Measurements from ENCODE around the gene ALKBH8. TPM values are rescaled to one million over a fixed set of nuclear protein-coding genes. Genes with fewer than 3 reads are reported as not detected.
"Not testable (repeated sequence)": the region's sequence is repeated elsewhere in the genome, so short reads cannot be mapped to it uniquely, and the experiment has no call there.

The ALKBH8 gene
- total and polyA plus RNA-seq, 12 donors = 2.2 to 7.8 (median 6.4) TPM

- WGBS, 2 donors = 88 to 96% methylated on average over 6 of the region's 6 CpGs
- Histone ChIP-seq H3K36me3 (peaks cover 0 to 71% (median 9%) of the 10 kb centered on the region in 9 donors), H3K27me3 (no peaks in the 10 kb centered on the region), H3K27ac (no peak overlapping the region), H3K4me3 (no peak overlapping the region), H3K9me3 (no peaks in the 10 kb centered on the region), H3K4me1 (peaks cover 0 to 6% (median 0%) of the 10 kb centered on the region in 9 donors)
- intact Hi-C loops (cut with DNase I) = no loop called here
- DNase-seq = no peak
- ATAC-seq = no peak
- no peak for TF ChIP-seq CTCF (IDR thresholded peaks at IDR 0.05)
These were observed 57.2 kb downstream of the ALKBH8 start for GRCh38 chr11:107508201-107508857.

DNA sequence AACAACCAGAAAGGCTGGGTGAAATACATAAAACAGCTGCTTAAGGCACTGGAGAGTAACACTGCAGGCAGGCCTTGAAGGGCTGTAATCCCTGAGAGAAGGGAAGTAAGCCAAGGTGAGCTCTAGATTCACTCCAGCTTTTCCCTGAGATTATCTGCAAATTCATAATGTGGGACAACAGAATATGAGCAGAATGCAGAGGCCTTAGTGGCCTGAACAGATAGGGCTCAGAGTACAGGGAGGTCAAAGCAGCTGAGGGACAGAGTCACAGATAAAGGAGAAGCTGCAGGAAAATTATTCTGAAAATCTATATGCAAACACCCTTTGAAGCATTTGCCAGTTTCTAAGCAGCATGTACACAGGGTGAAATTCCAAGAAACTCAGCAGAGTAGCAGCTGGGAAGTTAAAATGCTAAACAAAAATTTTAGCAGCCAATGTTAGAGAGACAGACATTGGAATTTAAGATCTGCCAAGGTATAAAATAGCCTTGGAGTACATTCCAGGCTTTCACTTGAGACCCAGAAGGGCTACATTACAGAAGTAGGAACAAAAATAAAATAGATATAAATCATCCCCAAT, 59.8 kb downstream of the ALKBH8 start:
- no peak for TF ChIP-seq CTCF (IDR thresholded peaks at IDR 0.05)
- no peak for DNase-seq
- no peak for ATAC-seq
- no peak overlapping the region for H3K27ac ChIP-seq
- intact Hi-C loops (cut with DNase I) = no loop called here
- H3K4me1 ChIP-seq = peaks cover 0 to 6% (median 0%) of the 10 kb centered on the region in 9 donors
- no peak overlapping the region for H3K4me3 ChIP-seq
- H3K27me3 ChIP-seq = no peaks in the 10 kb centered on the region
- peaks cover 0 to 10% (median 0%) of the 10 kb centered on the region in 11 donors for H3K9me3 ChIP-seq
- peaks cover 0 to 76% (median 25%) of the 10 kb centered on the region in 9 donors for H3K36me3 ChIP-seq

GRCh38 chr11:107504981-107505380, 60.6 kb downstream of the ALKBH8 start:
- ATAC-seq = no peak
- no peak for TF ChIP-seq CTCF (IDR thresholded peaks at IDR 0.05)
- H3K27ac ChIP-seq = no peak overlapping the region
- peaks cover 0 to 71% (median 25%) of the 10 kb centered on the region in 9 donors for H3K36me3 ChIP-seq
- no peak for DNase-seq
- H3K27me3 ChIP-seq = no peaks in the 10 kb centered on the region
- peaks cover 0 to 6% (median 0%) of the 10 kb centered on the region in 9 donors for H3K4me1 ChIP-seq
- 67 to 82% methylated on average over 5 of the region's 5 CpGs for WGBS, 2 donors
- H3K4me3 ChIP-seq = no peak overlapping the region
- peaks cover 0 to 10% (median 0%) of the 10 kb centered on the region in 11 donors for H3K9me3 ChIP-seq
- intact Hi-C loops (cut with DNase I) = no loop called here

DNA sequence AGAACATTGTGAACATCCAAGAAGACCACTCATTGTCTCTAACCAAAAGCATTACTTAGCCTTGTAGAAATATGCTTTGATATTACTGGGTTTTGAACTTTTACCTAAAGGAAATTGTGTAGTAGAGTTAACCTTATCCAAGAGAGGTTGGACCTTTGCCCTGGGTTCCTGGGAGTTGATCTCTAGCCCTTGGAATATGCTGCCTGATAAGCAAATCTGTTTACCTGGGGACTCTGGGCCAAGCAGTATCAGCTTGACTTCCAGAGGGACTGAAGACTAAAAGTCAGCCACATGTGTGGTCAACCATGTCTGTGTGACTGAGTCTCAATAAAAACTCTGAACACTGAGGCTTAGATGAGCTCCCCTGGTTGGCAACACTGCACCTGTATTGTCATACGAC, 63.8 kb downstream of the ALKBH8 start:
- no peak for DNase-seq
- Histone ChIP-seq H3K4me3 (no peak overlapping the region), H3K9me3 (peaks cover 0 to 10% (median 0%) of the 10 kb centered on the region in 11 donors), H3K27me3 (no peaks in the 10 kb centered on the region), H3K27ac (no peak overlapping the region), H3K4me1 (peaks cover 0 to 6% (median 0%) of the 10 kb centered on the region in 9 donors), H3K36me3 (peaks cover 0 to 57% (median 25%) of the 10 kb centered on the region in 9 donors)
- TF ChIP-seq CTCF (IDR thresholded peaks at IDR 0.05) = no peak
- intact Hi-C loops (cut with DNase I) = no loop called here
- WGBS, 2 donors = 92 to 97% methylated on average over 1 of the region's 1 CpG
- ATAC-seq = no peak

GRCh38 chr11:107497371-107497770, 68.2 kb downstream of the ALKBH8 start:
- H3K4me1 ChIP-seq; H3K4me3 ChIP-seq; H3K27ac ChIP-seq; H3K27me3 ChIP-seq; H3K9me3 ChIP-seq; ATAC-seq; intact Hi-C loops (cut with DNase I); DNase-seq: not testable (repeated sequence)
- WGBS, 2 donors = 95% methylated on average over 7 of the region's 7 CpGs
- H3K36me3 ChIP-seq = peaks cover 0 to 19% (median 14%) of the 10 kb centered on the region in 9 donors

Data from heart right ventricle (tissue), 16 donors.